ENCODE results near the gene PRDX6.
"Not testable (repeated sequence)": the region's sequence is repeated elsewhere in the genome, so short reads cannot be mapped to it uniquely, and the experiment has no call there.

Gene PRDX6

GRCh38 chr1:173496757-173497320 is 19.7 kb downstream of the PRDX6 start:
- no peak for DNase-seq (ENCODE audit: low read depth)

- DNase-seq (ENCODE audit: low read depth), result no peak
Measured at GRCh38 chr1:173499729-173500128, 22.6 kb downstream of the PRDX6 start.

DNA sequence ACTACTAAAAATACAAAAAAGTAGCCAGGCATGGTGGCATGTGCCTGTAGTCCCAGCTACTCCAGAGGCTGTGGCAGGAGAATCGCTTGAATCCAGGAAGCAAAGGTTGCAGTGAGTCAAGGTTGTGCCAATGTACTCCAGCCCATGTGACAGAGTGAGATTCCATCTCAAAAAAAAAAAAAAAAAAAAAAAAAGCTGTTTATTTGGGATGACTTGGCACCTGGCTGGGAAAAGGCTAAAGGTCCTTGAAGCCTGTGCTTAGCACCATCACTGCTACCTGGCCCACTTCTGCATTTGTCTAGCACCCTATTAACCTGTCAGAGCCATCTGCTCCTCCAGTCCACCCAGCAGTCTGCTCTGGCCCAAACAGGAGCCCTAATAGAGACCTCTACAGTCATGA is 25.0 kb downstream of the PRDX6 start:
- DNase-seq (ENCODE audit: low read depth), result no peak

- DNase-seq (ENCODE audit: low read depth), result no peak
Measured at GRCh38 chr1:173503391-173503790, 26.3 kb downstream of the PRDX6 start.

DNA sequence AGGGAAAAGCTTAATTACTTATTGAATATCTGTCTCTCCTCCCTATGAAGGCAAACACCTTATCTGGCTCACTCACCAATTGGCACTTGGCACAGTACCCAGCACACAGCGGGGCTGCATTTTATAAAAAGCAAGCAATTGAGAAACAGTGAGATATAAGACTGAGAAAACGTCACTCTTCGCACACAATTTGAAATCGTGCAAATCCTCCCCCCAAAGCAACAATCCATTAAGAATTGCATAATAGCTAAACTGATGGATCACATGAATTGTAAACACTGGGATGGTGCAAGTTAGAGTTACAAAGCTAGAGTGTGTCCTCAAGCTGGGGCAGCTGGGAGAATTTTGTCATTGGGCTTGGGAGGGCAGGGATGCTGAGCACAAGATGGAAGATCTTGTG is 27.1 kb downstream of the PRDX6 start:
- no peak for DNase-seq (ENCODE audit: low read depth)

GRCh38 chr1:173505391-173505790 is 28.3 kb downstream of the PRDX6 start:
- no peak for DNase-seq (ENCODE audit: low read depth)

- no peak for DNase-seq (ENCODE audit: low read depth)
Measured at GRCh38 chr1:173506437-173506836, 29.3 kb downstream of the PRDX6 start.

DNA sequence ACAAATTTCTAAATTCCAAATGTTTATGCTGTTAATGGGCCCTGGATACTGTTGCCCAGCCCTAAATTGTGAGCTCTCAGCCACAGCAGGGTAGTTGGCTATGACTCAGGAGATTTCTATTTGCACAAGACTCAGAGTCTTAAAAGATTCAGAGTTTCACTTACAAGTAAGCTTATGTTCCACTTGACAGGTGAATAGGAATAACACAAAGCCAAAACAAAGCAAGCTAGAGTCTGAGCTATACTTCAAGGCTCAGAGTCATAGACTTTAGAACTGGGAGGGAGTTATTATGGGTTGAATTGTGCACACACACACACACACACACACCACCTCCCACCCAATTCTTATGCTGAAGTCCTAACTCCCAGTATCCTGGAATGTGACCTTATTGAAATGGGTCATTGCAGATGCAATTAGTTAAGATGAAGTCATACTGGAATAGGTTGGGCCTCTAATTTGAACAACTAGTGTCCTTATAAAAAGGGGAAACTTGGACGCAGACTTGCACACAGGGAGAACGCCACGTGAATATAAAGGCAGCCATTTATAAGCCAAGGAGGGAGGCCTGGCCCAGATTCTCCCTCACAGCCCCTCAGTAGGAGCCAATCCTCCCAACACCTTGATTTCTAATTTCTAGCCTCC is 30.2 kb downstream of the PRDX6 start:
- no peak for DNase-seq (ENCODE audit: low read depth)

- no peak for DNase-seq (ENCODE audit: low read depth)
Measured at GRCh38 chr1:173507847-173508209, 30.7 kb downstream of the PRDX6 start.

- no peak for DNase-seq (ENCODE audit: low read depth)
Measured at GRCh38 chr1:173508541-173508940, 31.4 kb downstream of the PRDX6 start.

DNA sequence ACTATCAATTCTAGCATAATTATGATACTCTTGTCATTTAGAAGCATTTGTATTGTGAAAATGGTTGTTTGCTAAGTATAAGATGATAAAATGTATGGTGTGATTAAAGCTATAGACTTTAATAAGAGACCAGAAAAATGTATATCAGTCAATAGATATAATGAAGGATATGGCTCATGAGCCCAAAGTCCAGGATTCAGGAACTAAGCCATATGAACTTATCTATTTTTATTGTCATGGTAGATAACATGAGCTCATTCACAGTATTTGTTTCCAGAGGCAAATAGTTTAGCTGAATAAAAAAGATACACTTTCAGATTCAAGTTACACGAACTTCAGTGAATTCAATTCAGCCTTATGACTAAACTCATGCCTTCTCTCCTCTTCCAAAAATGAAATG is 32.7 kb downstream of the PRDX6 start:
- DNase-seq (ENCODE audit: low read depth), result no peak

DNA sequence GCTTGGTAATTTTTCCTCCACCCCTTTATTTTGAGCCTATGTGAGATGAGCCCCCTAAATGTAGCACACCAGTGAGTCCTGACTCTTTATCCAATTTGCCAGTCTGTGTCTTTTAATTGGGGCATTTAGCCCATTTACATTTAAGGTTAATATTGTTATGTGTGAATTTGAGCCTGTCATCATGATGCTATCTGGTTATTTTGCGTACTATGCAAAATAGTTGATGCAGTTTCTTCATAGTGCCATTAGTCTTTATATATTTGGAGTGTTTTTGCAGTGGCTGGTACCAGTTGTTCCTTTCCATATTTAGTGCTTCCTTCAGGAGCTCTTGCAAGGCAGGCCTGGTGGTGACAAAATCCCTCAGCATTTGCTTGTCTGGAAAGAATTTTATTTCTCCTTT is 37.4 kb downstream of the PRDX6 start:
- DNase-seq (ENCODE audit: low read depth), result not testable (repeated sequence)

DNA sequence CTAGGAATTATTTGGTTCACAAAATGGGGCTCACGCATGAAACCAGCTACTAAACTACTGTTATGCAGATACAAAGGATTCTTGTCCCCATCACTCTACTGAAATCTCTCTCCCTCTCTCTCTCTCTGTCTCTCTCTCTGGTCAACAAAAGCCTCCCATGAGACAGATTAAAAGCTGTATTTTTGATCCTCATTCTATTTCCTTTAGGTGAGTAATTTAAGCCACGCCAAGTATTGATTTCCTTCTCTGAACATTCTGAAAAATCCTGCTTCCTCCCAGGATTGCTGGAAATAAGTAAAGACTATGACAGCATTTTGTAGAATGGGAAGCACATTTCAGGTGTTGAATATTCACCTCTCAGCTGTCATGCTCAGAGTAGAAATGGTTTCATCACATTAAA is 43.7 kb downstream of the PRDX6 start:
- DNase-seq (ENCODE audit: low read depth), result no peak

DNA sequence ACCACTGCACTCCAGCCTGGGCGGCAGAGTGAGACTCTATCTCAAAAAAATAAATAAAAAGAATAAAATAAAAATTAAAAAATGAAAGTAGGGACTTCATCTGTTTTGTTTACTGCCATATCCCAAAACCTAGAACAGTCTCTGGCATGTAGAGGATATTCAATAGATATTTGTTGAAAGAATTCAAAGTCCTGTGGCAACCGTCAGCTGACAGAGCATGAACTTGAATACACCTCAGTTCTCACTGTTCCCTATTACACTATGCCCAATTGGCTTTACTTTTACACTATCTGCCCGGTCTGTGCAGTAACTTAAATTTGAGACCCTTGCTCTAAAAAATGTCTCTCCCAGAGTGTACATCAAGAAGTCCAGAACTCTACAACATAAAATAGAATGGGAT is 46.2 kb downstream of the PRDX6 start:
- DNase-seq (ENCODE audit: low read depth), result no peak

DNA sequence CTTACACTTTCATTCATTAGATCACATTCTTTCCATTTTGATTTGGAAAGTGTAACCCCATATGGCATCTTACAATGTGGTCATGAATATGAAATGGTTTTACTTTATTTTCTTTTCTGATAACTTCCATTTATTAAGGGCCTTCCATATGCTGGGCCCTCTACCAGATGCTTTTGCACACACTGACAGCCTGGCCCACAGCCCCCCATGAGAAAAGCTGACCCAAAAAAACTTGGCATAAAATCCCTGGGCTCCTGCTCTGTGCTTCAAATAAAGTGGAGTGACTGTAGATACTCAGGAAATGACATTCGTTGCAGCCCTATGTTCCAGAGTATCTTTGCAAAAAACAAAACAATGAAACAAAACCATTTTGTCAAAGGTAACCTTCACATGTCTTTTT is 48.8 kb downstream of the PRDX6 start:
- no peak for DNase-seq (ENCODE audit: low read depth)

GRCh38 chr1:173527151-173527826 is 50.2 kb downstream of the PRDX6 start:
- no peak for DNase-seq (ENCODE audit: low read depth)

DNA sequence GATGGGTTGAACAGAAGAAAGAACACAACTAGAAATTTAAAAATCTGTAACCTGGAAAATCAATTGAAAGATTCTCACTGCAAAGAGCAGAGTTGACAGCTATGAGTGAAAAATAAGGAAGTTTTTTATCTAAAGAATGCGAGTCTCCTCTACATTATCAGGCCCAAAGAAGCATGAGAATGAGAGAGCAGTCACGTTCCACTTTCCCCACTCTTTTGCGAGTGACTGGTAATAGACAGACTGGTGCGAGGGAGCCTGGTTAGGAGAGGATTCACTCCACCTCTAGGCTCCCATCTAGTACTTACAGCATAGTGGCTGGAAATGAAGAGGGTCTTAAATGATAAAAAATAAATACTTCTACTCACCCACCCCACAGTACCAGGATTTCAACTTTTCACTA is 52.0 kb downstream of the PRDX6 start:
- DNase-seq (ENCODE audit: low read depth), result no peak

- DNase-seq (ENCODE audit: low read depth), result no peak
Measured at GRCh38 chr1:173530795-173531693, 53.9 kb downstream of the PRDX6 start.

- no peak for DNase-seq (ENCODE audit: low read depth)
Measured at GRCh38 chr1:173532237-173532636, 55.1 kb downstream of the PRDX6 start.

DNA sequence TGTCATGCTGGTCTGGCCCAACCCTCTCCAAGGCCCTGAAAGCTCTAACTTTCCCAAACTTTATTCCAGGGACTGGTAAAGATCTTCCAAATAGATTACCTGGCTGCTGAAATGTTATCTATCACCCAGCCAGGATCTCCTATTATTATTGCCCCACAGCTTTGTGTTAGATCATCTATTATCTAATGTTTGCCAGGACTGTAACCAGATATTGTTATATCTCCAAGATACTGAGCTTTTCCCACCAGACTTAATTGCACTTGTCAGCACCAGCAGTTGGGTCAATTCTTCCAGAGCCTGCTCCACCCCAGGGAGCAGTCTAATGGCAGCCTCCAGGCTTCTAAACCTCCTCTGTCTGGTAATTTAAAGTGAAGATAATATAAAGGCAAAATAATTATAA is 59.1 kb downstream of the PRDX6 start:
- no peak for DNase-seq (ENCODE audit: low read depth)

All from activated T-helper 9 cell treated with anti-CD3 and anti-CD28 coated beads, Interleukin-2, amount 50 U/mL, for 16 hours (primary cell).